NT2/D1 (cell line): ENCODE measurements around the gene CASK.

Experiments
- SUZ12 ChIP-seq: IDR thresholded peaks from 2 replicates; pipeline ENCODE4 v1.6.1; 2011; ENCODE audit not compliant: insufficient read length, insufficient read depth; ENCODE audit errors: extremely low read depth
- YY1 ChIP-seq: IDR thresholded peaks from 2 replicates; pipeline ENCODE4 v1.6.1; 2011; ENCODE audit not compliant: insufficient read length, insufficient read depth

DNA sequence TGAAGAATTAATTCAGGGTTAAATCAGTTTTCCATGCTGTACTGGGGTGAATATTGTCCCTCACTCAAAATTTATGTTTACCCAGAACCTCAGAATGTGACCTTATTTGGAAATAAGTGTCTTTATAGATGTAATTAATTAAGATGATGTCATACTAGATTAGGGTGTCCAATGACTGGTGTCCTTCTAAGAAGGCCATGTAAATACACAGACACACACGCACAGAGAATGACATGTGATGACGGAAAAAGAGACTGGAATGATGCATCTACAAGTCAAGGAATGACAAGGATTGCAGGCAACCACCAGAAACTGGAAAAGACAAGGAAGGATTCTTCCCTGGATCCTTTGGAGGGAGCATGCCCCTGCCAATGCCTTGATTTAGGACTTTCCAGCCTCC, 319.2 kb downstream of the CASK start:
- TF ChIP-seq YY1, result no peak
- TF ChIP-seq SUZ12, result no peak
